Measurements from ENCODE around the gene NUDC.
"Not testable (repeated sequence)": the region's sequence is repeated elsewhere in the genome, so short reads cannot be mapped to it uniquely, and the experiment has no call there.

Gene NUDC

DNA sequence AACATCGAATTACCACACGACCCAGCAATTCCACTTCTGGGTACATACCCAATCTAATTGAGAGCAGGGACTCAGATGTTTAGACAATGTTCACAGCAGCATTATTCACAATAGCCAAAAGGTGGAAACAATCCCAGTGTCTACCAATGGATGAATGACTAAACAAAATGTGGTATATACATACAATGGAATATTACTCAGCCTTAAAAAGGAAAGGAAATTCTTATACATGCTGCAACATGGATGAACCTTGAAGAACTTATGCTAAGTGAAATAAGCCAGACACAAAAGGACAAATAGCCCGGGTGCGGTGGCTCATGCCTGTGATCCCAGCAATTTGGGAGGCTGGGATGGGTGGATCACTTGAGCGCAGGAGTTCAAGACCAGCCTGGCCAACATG lies 31.8 kb downstream of the NUDC start:
- no peak for DNase-seq

DNA sequence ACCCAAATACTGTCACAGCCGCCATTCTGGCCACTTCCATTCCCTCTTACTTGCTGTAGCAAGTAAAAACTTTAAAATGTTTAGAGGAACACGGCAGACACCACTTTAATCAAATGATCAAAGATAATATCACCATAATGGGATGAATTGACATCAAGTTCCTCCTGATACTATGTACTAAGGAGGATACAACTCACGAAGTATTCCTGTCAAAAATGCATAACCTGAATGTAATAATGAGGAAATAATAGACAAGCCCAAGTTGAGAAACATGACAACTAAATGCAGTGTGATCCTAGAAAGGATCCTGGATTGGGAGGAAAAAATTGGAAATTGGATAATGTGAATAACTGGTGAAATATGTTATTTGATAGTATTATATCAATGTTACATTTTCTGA lies 34.8 kb downstream of the NUDC start:
- DNase-seq = no peak

DNA sequence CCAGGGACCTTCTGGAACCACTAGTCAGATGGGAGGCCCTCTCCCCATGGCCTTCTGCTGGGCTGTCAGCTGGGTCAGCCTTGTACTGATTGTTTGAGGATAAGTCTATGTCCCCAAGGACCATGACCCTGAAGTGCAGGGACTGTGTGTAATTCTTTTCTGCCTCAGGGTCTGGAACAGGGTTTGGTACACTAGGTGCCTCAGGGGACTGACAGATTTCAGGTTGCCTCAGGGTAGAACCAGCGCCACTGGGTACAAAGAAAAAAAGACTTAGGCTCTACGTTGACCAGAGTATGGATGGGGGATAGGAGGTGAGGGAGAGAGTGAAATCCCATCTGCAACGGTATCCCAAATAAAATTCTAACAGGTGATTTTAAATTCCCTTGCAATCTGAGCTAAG lies 35.8 kb downstream of the NUDC start:
- no peak for DNase-seq

GRCh38 chr1:26959270-26959669 lies 37.7 kb downstream of the NUDC start:
- no peak for DNase-seq

GRCh38 chr1:26959722-26960624 lies 38.4 kb downstream of the NUDC start, which contains the start of gene KDF1:
Gene KDF1 (minus strand): TSS chr1:26960468. CDS start chr1:26952380, 8,088 bp downstream.
- DNase-seq = no peak

DNA sequence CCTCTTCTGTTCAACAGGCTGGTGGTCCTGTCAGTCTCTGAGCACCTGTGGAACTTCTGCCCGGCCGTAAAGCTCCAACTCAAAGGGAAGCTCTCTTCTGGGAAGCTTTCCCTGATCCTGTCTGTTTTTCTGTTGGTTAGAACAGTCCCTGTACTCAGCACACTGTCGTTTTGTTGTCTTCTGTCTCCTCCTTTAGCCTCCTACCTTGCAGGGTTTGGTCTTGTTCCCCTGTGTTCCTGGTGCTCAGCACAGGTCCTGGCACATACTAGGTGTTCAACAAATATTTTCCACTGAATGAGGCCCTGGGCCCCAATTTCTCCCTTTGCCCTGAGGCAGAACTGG lies 39.1 kb downstream of the NUDC start:
- no peak for DNase-seq

DNA sequence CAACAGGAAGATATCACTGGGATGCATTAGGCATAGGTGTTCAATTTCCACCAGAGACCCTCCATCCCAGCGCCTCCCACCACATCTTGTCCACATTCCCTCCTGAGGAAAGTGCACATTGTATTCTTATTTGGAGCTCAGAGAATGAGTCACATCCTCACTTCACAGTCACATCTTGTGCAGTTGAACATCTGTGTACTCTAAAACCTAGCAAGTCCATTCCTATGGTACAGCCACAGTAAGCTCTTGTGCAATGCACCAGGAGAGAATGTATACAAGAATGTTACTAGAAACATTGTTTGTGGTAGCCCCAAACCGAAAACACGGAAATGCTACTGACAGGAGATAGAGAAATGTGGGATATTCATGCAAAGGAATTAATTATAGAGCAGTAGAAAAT lies 40.3 kb downstream of the NUDC start:
- peak; percentile 33 for DNase-seq

- no peak for DNase-seq
Observed at GRCh38 chr1:26965213-26965612, 43.7 kb downstream of the NUDC start.

- no peak for DNase-seq
Observed at GRCh38 chr1:26965628-26966027, 44.1 kb downstream of the NUDC start.

DNA sequence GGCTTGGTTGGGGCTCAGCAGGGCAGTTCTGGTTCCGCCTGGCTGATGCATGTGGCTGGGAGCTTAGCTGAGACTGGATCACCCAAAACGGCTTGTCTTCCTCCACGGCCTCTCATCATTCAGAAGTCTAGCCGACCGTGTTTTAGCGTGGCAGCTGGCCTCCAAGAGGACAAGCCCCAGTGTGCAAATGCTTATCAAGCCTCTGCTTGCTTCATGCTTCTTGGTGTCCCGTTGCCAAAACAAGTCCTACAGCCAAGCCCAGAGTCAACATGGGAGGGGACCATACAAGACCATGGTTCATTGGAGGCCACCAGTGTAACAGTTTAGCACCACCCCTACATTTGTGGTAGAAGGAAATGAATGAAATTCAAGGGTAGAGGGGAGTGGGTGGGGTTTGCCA lies 49.3 kb downstream of the NUDC start:
- DNase-seq = no peak

GRCh38 chr1:26971590-26971989 lies 50.0 kb downstream of the NUDC start:
- no peak for DNase-seq

GRCh38 chr1:26972390-26972789 lies 50.8 kb downstream of the NUDC start:
- DNase-seq = no peak

- DNase-seq = no peak
Observed at GRCh38 chr1:26972821-26973220, 51.3 kb downstream of the NUDC start.

- DNase-seq = no peak
Observed at GRCh38 chr1:26976621-26977510, 55.3 kb downstream of the NUDC start.

DNA sequence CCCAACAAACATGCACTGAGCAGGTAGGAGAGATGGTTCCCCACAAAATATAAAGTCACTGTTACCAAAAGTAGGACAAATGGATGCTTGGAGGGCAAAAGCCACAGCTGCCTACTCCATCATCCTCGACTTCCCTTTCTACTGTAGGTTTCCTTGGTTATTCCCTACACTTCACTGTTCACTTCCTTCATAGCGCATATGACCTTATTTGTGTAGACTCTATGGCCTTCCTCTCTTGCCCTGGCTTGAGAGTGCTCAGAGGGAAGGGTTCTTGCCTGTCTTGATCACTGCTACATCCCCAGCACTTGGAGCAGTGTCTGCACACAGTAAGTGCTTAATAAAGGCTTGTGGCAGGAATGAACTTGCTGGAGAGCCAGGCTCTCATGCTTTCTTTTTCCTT lies 57.4 kb downstream of the NUDC start:
- no peak for DNase-seq

- no peak for DNase-seq
Observed at GRCh38 chr1:26981146-26981846, 59.8 kb downstream of the NUDC start.

DNA sequence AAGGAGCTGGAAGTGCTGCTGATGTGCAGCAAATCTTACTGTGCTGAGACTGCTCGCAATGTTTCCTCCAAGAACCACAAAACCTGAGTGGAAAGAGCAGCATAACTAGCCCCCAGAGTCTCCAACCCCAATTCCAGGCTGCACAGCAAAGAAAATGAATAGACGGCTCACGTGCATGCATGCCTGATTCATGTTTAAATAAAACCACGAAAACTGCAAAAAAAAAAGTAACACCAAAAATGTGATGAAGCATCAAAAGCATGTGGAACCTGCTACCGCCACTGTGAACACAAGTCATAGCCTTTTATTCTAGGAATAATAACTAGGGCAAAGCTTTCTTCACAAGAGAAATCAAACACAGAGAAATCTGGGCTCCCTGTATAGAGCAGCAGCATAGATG lies 62.3 kb downstream of the NUDC start:
- DNase-seq = no peak

DNA sequence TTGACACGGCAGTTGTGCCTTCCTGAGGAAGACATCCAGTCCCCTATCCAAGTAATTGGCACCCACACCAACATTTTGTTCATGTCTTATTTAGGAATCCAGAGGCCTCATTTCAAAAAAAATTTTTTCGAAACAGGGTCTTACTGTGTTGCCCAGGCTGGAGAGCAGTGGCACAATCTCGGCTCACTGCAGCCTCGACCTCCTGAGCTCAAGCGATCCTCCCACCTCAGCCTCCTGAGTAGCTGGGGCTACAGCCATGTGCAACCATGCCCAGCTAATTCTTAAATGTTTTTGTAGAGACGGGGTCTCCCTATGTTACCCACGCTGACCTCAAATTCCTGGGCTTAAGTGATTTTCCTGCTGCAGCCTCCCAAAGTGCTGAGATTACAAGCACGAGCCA lies 62.7 kb downstream of the NUDC start:
- DNase-seq = no peak

- DNase-seq = no peak
Observed at GRCh38 chr1:26986658-26987057, 65.1 kb downstream of the NUDC start.

DNA sequence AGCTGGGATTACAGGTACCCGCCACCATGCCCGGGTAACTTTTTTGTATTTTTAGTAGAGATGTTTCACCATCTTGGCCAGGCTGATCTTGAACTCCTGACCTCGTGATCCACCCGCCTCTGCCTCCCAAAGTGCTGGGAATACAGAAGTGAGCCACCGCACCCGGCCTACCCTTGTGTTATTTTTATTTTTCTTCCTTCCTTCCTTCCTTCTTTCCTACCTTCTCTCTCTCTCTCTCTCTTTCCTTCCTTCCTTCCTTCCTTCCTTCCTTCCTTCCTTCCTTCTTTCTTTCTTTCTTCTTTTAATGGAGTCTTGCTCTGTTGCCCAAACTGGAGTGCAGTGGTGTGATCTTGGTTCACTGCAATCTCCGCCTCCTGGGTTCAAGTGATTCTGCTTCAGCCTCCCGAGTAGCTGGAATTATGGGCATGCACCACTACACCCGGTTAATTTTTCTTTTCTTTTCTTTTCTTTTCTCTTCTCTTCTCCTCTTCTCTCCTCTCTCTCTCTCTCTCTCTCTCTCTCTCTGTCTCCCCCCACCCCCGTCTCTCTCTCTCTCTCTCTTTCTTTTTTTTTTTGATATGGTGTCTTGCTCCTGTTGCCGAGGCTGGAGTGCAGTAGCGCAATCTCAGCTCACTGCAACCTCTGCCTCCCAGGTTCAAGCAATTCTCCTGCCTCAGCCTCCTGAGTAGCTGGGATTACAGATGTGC lies 68.0 kb downstream of the NUDC start:
- DNase-seq = not testable (repeated sequence)

- DNase-seq = no peak
Observed at GRCh38 chr1:26991310-26992116, 70.0 kb downstream of the NUDC start.
